Activated naive CD4-positive, alpha-beta T cell treated with anti-CD3 and anti-CD28 coated beads for 36 hours (primary cell): Measurements from ENCODE around the gene PIP4K2C. TPM values are rescaled to one million over a fixed set of nuclear protein-coding genes. Genes with fewer than 3 reads are reported as not detected.
"Not testable (repeated sequence)": the region's sequence is repeated elsewhere in the genome, so short reads cannot be mapped to it uniquely, and the experiment has no call there.

Source experiments
- CTCF ChIA-PET: fragments of 350-600 bp; sonication (Branson Sonifier 250); formaldehyde crosslinking; loops from one replicate; lab custom pipeline; 2021; ENCODE audit warnings: antibody characterized with exemption; lab: Charles Lee
- DNase-seq: peaks from one replicate; pipeline ENCODE4 v3.0.0-alpha.2; 2020
- H3K27ac Mint-ChIP-seq: one replicate; pipeline ENCODE4 v1.8.0; 2021; ENCODE audit warnings: mild to moderate bottlenecking, mixed read lengths
- H3K27me3 Mint-ChIP-seq: one replicate; pipeline ENCODE4 v1.8.0; 2021; ENCODE audit warnings: low read depth, mixed read lengths
- H3K36me3 Mint-ChIP-seq: one replicate; pipeline ENCODE4 v1.8.0; 2021; ENCODE audit warnings: low read depth, mixed read lengths
- H3K4me1 Mint-ChIP-seq: one replicate; pipeline ENCODE4 v1.8.0; 2021; ENCODE audit warnings: low read depth, mixed read lengths
- H3K4me3 Mint-ChIP-seq: one replicate; pipeline ENCODE4 v1.8.0; 2021; ENCODE audit warnings: mild to moderate bottlenecking, moderate library complexity, mixed read lengths
- H3K9me3 Mint-ChIP-seq: one replicate; pipeline ENCODE4 v1.8.0; 2021; ENCODE audit warnings: mixed read lengths
- intact Hi-C: fragments of 100-400 bp; cut with micrococcal nuclease; formaldehyde crosslinking; loops from one replicate; pipeline ENCODE4 v1.15.1; 2023
- total RNA-seq, 2 experiments: library from RNA; stranded (reverse); gene quantifications; one replicate each; pipeline ENCODE4 v1.2.3, GENCODE V29; 2021

The PIP4K2C gene
- total RNA-seq, 2 experiments from 2014 or later = 11.8 to 12.7 TPM

DNA sequence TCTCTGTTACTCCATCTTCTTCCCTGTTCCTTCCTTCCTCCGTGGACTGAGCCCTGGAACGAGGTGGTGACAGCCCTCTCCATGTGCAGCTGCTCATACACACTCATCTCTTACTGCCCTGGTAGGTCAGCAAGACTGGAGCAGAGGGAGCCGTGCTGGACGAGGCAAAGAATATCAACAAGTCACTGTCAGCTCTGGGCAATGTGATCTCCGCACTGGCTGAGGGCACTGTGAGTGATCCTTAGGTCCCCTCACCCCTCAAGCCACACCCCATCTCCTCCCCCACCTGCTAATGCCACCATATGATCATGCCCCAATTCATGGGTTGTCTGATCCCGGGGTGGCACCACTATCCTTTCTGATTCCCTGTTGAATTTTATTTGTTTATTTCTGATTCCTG, 22.2 kb upstream of the PIP4K2C start:
- CTCF ChIA-PET = interaction anchor here (0.9 to 2.6 kb wide), 2 partner anchors 16 to 113 kb away, joined by 4 to 10 read pairs; no protein-coding TSS in a partner anchor

DNA sequence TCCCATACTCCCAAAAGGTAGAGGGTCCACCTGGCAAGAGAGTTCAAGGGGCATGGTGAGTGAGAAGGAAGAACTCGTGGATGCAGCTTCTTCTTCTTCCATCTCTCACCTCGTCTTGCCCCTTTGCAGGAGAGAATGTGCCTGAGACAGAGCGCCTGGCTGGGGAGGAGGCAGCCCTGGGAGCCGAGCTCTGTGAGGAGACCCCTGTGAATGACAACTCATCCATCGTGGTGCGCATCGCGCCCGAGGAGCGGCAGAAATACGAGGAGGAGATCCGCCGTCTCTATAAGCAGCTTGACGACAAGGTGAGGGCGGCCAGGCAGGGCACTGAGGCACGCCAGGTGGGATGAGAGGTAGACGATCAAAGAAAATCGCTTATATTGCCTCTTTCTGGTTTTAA, 21.1 kb upstream of the PIP4K2C start:
- Mint-ChIP-seq H3K4me1 (no peaks in the 10 kb centered on the region), H3K36me3 (no peaks in the 10 kb centered on the region), H3K9me3 (no peaks in the 10 kb centered on the region), H3K27me3 (no peaks in the 10 kb centered on the region), H3K4me3 (no peak overlapping the region), H3K27ac (no peak overlapping the region)
- intact Hi-C loops = no loop called here
- CTCF ChIA-PET = interaction anchor here (0.7 kb wide), 1 partner anchor 14 kb away, joined by 3 read pairs; no protein-coding TSS in a partner anchor
- no peak for DNase-seq

More for the DNA sequence above, 22.2 kb upstream of the PIP4K2C start:
- Mint-ChIP-seq H3K9me3 (no peaks in the 10 kb centered on the region), H3K36me3 (no peaks in the 10 kb centered on the region), H3K4me1 (no peaks in the 10 kb centered on the region), H3K4me3 (no peak overlapping the region), H3K27ac (no peak overlapping the region), H3K27me3 (no peaks in the 10 kb centered on the region)
- no peak for DNase-seq
- intact Hi-C loops = no loop called here

DNA sequence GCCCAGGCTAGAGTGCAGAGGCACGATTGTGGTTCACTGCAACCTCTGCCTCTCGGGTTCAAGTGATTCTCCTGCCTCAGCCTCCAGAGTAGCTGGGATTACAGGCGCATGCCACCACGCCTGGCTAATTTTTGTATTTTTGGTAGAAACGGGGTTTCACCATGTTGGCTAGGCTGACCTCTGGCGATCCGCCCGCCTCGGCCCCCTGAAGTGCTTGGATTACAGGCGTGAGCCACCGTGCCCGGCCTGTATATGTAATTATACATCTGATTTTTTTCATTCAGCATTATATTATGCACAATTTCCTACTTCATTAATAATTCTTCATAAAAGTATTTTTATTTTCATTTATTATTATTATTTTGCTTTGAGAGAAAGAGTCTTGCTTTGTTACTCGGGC, 20.6 kb upstream of the PIP4K2C start:
- H3K27ac Mint-ChIP-seq, H3K27me3 Mint-ChIP-seq, intact Hi-C loops, DNase-seq, H3K9me3 Mint-ChIP-seq, H3K4me3 Mint-ChIP-seq, H3K36me3 Mint-ChIP-seq, H3K4me1 Mint-ChIP-seq: not testable (repeated sequence)
- CTCF ChIA-PET = interaction anchor here (2.0 to 3.4 kb wide), 2 partner anchors 12 to 50 kb away, joined by 6 to 24 read pairs; no protein-coding TSS in a partner anchor

DNA sequence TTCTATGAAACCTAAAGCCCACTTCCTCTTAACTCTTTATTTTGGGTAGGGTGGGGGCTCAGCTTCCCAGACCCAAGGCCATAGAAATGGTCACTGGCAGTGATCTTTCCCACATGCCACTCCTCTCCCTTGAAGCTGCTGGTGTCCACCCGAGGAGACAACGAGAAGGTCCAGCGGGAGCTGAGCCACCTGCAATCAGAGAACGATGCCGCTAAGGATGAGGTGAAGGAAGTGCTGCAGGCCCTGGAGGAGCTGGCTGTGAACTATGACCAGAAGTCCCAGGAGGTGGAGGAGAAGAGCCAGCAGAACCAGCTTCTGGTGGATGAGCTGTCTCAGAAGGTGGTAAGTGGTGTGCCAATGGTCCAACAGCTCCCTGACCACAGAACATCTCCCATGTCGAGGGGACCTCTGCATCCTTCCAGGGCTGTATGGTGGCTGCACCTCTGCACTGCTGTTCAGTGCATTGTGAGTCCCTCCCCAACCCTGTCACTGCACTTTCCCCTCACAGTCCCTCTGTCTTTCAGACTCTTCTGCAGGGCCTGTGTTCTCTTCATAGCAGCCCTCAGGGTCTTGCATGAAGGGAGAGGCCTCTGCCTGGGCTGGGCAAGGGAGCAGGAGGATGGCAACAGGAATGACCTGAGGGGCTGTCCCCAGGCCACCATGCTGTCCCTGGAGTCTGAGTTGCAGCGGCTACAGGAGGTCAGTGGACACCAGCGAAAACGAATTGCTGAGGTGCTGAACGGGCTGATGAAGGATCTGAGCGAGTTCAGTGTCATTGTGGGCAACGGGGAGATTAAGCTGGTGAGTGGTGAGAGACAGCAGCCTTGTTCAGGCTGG, 18.8 kb upstream of the PIP4K2C start:
- Mint-ChIP-seq H3K27ac (no peak overlapping the region), H3K4me3 (no peak overlapping the region), H3K9me3 (no peaks in the 10 kb centered on the region), H3K27me3 (no peaks in the 10 kb centered on the region), H3K36me3 (no peaks in the 10 kb centered on the region), H3K4me1 (no peaks in the 10 kb centered on the region)
- intact Hi-C loops = no loop called here
- CTCF ChIA-PET = interaction anchor here (2.0 to 3.4 kb wide), 2 partner anchors 10 to 49 kb away, joined by 6 to 24 read pairs; no protein-coding TSS in a partner anchor
- no peak for DNase-seq

DNA sequence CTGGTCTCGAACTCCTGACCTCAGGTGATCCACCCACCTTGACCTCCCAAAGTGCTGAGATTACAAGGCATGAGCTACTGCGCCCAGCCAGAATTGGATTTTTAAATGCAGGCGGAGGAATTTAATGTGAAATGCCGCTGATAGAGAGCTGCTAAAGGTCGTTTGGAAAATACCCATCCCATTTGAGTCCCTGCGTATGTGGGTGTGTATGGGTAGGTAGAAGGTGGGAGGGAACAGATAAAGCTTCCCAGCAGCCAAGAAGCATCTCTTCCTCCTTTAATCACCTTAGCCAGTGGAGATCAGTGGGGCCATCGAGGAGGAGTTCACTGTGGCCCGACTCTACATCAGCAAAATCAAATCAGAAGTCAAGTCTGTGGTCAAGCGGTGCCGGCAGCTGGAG, 16.2 kb upstream of the PIP4K2C start:
- Mint-ChIP-seq H3K4me3 (no peak overlapping the region), H3K9me3 (no peaks in the 10 kb centered on the region), H3K4me1 (no peaks in the 10 kb centered on the region), H3K27me3 (no peaks in the 10 kb centered on the region), H3K36me3 (no peaks in the 10 kb centered on the region), H3K27ac (no peak overlapping the region)
- DNase-seq = no peak
- CTCF ChIA-PET = interaction anchor here (0.6 to 2.5 kb wide), 4 partner anchors 9 to 118 kb away, joined by 3 to 18 read pairs (median 7); no protein-coding TSS in a partner anchor
- intact Hi-C loops = no loop called here

DNA sequence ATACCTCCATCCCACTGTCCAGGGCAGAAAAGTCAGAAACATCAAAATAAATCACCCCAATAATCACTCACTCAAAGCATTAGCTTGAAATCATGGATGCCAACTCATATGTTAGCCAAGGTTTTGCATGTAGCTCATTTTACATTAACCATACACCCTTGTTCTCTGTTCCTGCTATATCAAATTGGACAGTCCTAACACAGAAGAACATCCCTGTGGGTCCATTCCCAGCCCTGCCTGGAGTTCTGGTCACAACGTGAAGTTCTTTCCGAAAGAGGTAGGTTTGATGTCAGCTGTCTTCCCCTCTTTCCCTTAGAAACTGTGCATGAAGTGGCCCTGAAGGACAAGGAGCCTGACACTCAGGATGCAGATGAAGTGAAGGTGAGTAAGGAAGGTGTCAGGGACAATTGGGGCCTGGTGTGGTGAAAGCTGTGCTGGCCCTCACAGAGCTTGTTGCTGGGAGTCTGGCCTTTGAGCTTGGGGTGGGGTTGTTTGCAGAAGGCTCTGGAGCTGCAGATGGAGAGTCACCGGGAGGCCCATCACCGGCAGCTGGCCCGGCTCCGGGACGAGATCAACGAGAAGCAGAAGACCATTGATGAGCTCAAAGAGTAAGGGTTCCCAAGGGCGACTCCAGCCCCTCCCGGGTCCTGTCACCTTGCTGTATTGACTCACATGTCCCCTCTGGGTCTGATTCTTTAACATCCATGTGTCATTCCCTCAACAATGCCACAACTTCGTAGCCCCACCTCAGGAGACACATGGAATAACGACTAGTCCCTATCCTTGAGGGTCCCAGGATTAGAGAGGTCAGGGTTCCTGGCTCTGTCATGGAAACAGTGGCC, 15.0 kb upstream of the PIP4K2C start:
- DNase-seq = no peak
- H3K4me3 Mint-ChIP-seq = no peak overlapping the region
- intact Hi-C loops = no loop called here
- CTCF ChIA-PET = interaction anchor here (0.8 to 2.5 kb wide), 4 partner anchors 8 to 118 kb away, joined by 3 to 18 read pairs (median 5); no protein-coding TSS in a partner anchor
- no peaks in the 10 kb centered on the region for H3K4me1 Mint-ChIP-seq
- no peaks in the 10 kb centered on the region for H3K9me3 Mint-ChIP-seq
- H3K27ac Mint-ChIP-seq = no peak overlapping the region
- no peaks in the 10 kb centered on the region for H3K27me3 Mint-ChIP-seq
- H3K36me3 Mint-ChIP-seq = no peaks in the 10 kb centered on the region

DNA sequence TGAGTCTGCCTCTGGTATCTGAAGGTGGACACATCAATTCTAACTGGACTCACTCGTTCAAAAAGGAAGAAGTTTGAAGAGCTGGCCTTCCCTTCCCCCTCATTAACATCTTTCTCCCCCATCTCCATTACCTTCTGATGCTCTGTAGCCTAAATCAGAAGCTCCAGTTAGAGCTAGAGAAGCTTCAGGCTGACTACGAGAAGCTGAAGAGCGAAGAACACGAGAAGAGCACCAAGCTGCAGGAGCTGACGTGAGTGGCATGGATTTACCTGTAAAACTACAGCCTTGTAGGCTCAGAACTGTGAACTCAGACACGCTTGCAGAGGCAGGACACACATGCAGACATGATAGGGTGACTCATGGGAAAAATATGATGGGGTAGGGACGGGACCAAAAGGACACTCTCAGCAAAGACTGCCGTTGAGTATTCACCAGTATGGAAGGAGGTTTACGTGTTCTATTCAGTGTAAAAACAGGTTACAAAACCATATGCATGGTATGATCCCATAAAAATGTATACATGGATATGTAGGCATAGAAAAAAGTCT, 14.3 kb upstream of the PIP4K2C start:
- no peaks in the 10 kb centered on the region for H3K27me3 Mint-ChIP-seq
- CTCF ChIA-PET = interaction anchor here (2.5 kb wide), 1 partner anchor 8 kb away, joined by 18 read pairs; no protein-coding TSS in a partner anchor
- intact Hi-C loops = no loop called here
- H3K4me1 Mint-ChIP-seq = no peaks in the 10 kb centered on the region
- H3K36me3 Mint-ChIP-seq = no peaks in the 10 kb centered on the region
- DNase-seq = no peak
- no peak overlapping the region for H3K4me3 Mint-ChIP-seq
- no peak overlapping the region for H3K27ac Mint-ChIP-seq
- no peaks in the 10 kb centered on the region for H3K9me3 Mint-ChIP-seq

DNA sequence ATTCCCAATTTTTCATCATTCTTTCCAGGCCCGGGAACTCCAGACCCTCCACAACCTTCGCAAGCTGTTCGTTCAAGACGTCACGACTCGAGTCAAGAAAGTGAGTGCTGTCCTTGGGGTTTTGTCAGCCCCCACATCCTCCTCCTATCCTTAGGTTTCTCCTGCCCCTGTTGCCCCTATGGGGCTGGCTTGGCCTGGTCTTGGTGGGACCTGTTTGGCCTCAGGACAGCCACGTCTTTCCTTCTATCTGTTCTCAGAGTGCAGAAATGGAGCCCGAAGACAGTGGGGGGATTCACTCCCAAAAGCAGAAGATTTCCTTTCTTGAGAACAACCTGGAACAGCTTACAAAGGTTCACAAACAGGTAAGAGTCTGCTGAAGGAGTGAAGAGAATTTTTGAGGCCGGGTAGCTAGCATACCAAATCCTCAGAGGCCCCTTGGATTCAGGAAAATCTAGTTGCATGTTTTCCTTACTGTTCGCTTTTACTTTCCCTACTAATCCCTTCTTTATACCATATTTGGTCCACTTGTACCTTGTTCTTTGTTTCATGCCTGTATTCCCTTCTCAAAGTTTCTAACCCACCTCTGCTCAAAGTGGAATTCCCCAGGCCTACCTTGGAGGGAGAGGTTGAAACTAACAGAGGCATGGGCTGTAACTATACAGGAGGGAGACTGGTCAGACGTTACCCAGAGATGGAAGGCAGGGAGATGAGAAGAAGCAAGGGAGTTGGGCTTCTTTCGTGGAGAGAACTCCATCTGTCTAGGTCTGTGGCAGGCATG, 12.8 kb upstream of the PIP4K2C start:
- H3K4me3 Mint-ChIP-seq = no peak overlapping the region
- intact Hi-C loops = no loop called here
- no peak overlapping the region for H3K27ac Mint-ChIP-seq
- DNase-seq = no peak
- CTCF ChIA-PET = interaction anchor here (1.2 kb wide), 1 partner anchor 42 kb away, joined by 3 read pairs; no protein-coding TSS in a partner anchor
- no peaks in the 10 kb centered on the region for H3K36me3 Mint-ChIP-seq
- H3K9me3 Mint-ChIP-seq = no peaks in the 10 kb centered on the region
- H3K4me1 Mint-ChIP-seq = no peaks in the 10 kb centered on the region
- peaks cover 2% of the 10 kb centered on the region for H3K27me3 Mint-ChIP-seq

DNA sequence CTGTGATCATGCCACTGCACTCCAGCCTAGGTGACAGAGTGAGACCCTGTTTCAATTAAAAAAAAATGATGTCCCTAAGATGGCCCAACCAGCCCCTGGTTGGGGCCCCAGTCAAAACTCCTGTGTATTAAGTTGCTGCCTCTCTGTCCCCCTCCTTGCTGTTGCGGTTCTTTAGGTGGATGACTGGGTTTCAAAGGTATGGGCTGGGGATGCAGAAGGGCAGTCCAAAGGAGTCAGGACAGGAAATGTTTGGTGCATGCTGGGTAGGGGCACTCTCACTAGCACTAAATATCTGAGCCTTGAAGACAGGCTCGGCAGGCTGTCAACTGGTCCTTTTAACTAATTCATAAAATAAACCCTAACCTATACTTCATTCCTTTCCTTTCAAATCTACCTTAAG, 12.0 kb upstream of the PIP4K2C start:
- no peak overlapping the region for H3K4me3 Mint-ChIP-seq
- peaks cover 3% of the 10 kb centered on the region for H3K27me3 Mint-ChIP-seq
- CTCF ChIA-PET = no interaction called here
- H3K4me1 Mint-ChIP-seq = no peaks in the 10 kb centered on the region
- H3K36me3 Mint-ChIP-seq = no peaks in the 10 kb centered on the region
- DNase-seq = no peak
- intact Hi-C loops = no loop called here
- H3K9me3 Mint-ChIP-seq = no peaks in the 10 kb centered on the region
- no peak overlapping the region for H3K27ac Mint-ChIP-seq

DNA sequence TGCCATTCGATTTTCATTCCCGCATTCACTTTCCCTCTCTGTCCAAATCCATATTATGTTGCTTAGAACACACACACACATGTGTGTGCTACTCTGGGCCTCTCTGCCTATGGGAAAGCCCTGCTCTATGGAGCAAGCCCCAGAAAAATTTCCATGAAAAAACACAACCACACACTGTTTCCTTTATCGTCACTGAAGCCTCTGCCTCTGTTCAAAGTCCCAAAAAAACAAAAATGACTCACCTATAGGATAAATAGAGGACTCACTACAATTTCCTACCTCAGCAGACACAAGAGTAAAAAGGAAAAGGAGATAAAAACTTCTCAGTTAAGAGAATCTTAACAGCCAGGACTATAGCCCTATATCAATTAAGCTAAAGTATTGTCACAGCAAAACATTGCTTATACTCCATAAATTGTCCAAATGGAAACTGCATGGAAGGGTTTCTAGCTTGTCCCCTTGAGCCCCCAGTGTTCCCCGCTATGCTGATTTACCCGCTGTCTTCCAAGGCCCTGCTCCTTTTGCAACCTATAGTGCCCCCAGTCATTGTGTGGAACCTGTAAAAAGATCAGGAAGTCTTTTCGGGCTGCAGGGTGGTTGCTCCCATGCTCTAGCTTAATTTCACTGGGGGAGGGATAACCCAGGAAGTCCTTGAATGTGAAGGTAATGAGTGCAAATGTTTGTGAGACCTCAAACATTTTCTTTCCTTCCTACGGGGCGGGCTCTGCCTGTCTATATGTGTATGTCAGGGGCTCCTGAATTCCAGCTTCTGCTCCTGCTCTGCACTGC, 11.1 kb upstream of the PIP4K2C start:
- H3K4me1 Mint-ChIP-seq = no peaks in the 10 kb centered on the region
- CTCF ChIA-PET = interaction anchor here (0.5 to 7.0 kb wide), 7 partner anchors 8 to 310 kb away, joined by 3 to 101 read pairs (median 24); partner anchors contain the start of genes ARHGEF25 and PIP4K2C
- H3K27me3 Mint-ChIP-seq = peaks cover 3% of the 10 kb centered on the region
- H3K4me3 Mint-ChIP-seq = no peak overlapping the region
- H3K27ac Mint-ChIP-seq = no peak overlapping the region
- intact Hi-C loops = loop anchor here (5.0 kb wide), 1 partner anchor 202 kb away; the partner anchor contains the start of gene TSFM
- H3K9me3 Mint-ChIP-seq = no peaks in the 10 kb centered on the region
- H3K36me3 Mint-ChIP-seq = no peaks in the 10 kb centered on the region
- no peak for DNase-seq

DNA sequence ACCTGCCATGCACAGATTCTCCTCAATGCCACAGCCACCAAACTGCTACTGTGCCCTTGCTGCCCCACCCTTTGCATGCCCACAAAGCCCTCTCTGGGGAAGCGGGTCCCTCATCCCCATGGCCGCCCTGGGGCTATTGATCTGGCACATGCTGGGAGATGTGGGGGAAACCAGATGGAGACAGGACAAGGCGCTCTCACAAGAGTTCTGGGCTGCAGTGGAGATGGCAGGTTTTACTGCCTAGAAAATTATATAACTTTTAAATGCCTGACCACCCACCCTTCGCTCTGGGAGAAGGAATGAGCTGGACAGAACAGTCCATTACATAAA, 10.6 kb upstream of the PIP4K2C start:
- intact Hi-C loops = loop anchor here (5.0 kb wide), 1 partner anchor 202 kb away; the partner anchor contains the start of gene TSFM
- H3K27ac Mint-ChIP-seq = no peak overlapping the region
- no peaks in the 10 kb centered on the region for H3K9me3 Mint-ChIP-seq
- H3K36me3 Mint-ChIP-seq = no peaks in the 10 kb centered on the region
- CTCF ChIA-PET = interaction anchor here (0.6 to 7.0 kb wide), 7 partner anchors 8 to 53 kb away, joined by 3 to 101 read pairs (median 37); partner anchors contain the start of genes ARHGEF25, B4GALNT1 and PIP4K2C
- no peaks in the 10 kb centered on the region for H3K4me1 Mint-ChIP-seq
- no peak overlapping the region for H3K4me3 Mint-ChIP-seq
- DNase-seq = no peak
- peaks cover 3% of the 10 kb centered on the region for H3K27me3 Mint-ChIP-seq
